Measurements from ENCODE around the gene LTC4S. TPM values are rescaled to one million over a fixed set of nuclear protein-coding genes. Genes with fewer than 3 reads are reported as not detected.

Gene LTC4S
- total and polyA plus RNA-seq, 9 of the 15 experiments (the other 6 are each of a cell fraction or from before 2014, with no cell fraction given) = 0.17 to 0.77 (median 0.75) TPM; not detected in 6

DNA sequence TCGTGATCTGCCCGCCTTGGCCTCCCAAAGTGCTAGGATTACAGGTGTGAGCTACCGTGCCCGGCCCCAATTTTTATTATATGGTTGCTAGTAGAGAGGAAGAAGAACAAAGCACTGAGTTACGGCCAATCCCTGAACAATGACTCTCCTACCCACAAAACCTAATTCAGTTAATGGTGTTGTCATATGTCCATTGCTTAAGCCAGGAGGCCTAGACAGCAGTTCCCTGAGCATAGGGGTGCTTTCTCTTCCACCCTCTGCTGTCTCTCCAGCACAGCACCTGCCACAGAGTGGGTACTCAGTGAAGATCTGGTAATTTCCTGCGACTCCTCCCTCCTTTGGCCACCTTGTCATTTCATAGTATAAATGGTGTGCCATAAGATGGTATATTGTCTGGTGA lies 21.4 kb upstream of the LTC4S start (continued):
- TF ChIP-seq NCOA4 (IDR thresholded peaks at IDR 0.05; ENCODE audit: partially characterized antibody) (no peak), HNRNPH1 (optimal IDR thresholded peaks at IDR 0.05; ENCODE audit: low read depth, low read length) (no peak), KHSRP (IDR thresholded peaks at IDR 0.05) (no peak), ZNF134 (CRISPR knock-in tag; conservative IDR thresholded peaks at IDR 0.05) (no peak), ZFPM2 (CRISPR knock-in tag; IDR thresholded peaks at IDR 0.05) (no peak), ZNF316 (IDR thresholded peaks at IDR 0.05) (no peak)

DNA sequence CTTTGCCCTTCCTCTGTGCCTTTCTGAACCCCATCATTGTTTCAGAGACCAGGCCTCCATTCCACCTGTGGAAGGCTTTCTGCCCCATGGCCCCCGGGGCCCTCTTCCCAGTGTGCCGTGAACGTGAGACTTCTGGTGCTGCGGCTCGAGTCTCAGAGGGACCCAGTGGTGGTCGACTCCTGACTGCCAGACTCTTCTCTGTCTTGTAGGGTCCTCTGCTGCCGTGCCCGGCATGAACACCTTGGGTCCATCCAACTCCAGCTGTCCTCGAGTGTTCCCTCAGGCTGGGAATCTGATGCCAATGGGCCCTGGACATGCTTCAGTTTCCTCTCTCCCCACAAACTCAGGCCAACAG lies 20.1 kb upstream of the LTC4S start:
- H3K79me2 ChIP-seq (ENCODE audit: control insufficient read depth, insufficient read depth, low read length) = 0 out of 3 replicates have a peak, but pooled peaks cover 4% of the 10 kb centered on the region
- peaks cover 5% of the 10 kb centered on the region; the same call in 1 of the 2 replicates for H4K20me1 ChIP-seq (replicated peaks; ENCODE audit: control insufficient read depth, insufficient read depth, low read length)
- H3K36me3 ChIP-seq (ENCODE audit: control insufficient read depth, insufficient read depth, low read length) = peaks cover 89% of the 10 kb centered on the region
- H3K4me3 ChIP-seq = no peak overlapping the region
- no peak for DNase-seq (ENCODE audit: extremely low read depth in 1 of 4, low spot score in 3 of 4)
- no peaks in the 10 kb centered on the region for H3K27me3 ChIP-seq (ENCODE audit: control insufficient read depth in 2 of 2, insufficient read depth in 2 of 2, low read length in 2 of 2)
- 97% methylated on average over 6 of the region's 9 CpGs for WGBS (ENCODE audit: insufficient coverage, low coverage, missing lambda C conversion rate)
- no TSS peak for BruUV-seq (replicated peaks)
- POLR2A ChIA-PET = no interaction called here
- no peak for FAIRE-seq
- TF ChIP-seq IRF9 (tag; IDR thresholded peaks at IDR 0.05) (no peak), ZNF354B (CRISPR knock-in tag; IDR thresholded peaks at IDR 0.05) (no peak), CBFB (CRISPR knock-in tag; IDR thresholded peaks at IDR 0.05) (no peak), ZC3H4 (CRISPR knock-in tag; IDR thresholded peaks at IDR 0.05; ENCODE audit: borderline replicate concordance) (no peak), C11orf30 (IDR thresholded peaks at IDR 0.05; ENCODE audit: low read depth) (no peak), MEIS2 (IDR thresholded peaks at IDR 0.05; ENCODE audit: partially characterized antibody) (no peak), PURB (CRISPR knock-in tag; IDR thresholded peaks at IDR 0.05; ENCODE audit: low read depth) (no peak), HMG20A (CRISPR knock-in tag; conservative IDR thresholded peaks at IDR 0.05) (no peak), KDM1A (IDR thresholded peaks at IDR 0.05) (no peak), IFI16 (CRISPR knock-in tag; IDR thresholded peaks at IDR 0.05) (no peak), SIN3A (IDR thresholded peaks at IDR 0.05; ENCODE audit: borderline replicate concordance in 2 of 2, control insufficient read depth in 1 of 2, low read depth in 2 of 2, low read length in 2 of 2) (no peak), RHOXF2B (CRISPR knock-in tag; conservative IDR thresholded peaks at IDR 0.05) (no peak), ZNF224 (CRISPR knock-in tag; IDR thresholded peaks at IDR 0.05) (no peak), ZBED1 (IDR thresholded peaks at IDR 0.05) (no peak)
- TF ChIP-seq, protein P1, sequence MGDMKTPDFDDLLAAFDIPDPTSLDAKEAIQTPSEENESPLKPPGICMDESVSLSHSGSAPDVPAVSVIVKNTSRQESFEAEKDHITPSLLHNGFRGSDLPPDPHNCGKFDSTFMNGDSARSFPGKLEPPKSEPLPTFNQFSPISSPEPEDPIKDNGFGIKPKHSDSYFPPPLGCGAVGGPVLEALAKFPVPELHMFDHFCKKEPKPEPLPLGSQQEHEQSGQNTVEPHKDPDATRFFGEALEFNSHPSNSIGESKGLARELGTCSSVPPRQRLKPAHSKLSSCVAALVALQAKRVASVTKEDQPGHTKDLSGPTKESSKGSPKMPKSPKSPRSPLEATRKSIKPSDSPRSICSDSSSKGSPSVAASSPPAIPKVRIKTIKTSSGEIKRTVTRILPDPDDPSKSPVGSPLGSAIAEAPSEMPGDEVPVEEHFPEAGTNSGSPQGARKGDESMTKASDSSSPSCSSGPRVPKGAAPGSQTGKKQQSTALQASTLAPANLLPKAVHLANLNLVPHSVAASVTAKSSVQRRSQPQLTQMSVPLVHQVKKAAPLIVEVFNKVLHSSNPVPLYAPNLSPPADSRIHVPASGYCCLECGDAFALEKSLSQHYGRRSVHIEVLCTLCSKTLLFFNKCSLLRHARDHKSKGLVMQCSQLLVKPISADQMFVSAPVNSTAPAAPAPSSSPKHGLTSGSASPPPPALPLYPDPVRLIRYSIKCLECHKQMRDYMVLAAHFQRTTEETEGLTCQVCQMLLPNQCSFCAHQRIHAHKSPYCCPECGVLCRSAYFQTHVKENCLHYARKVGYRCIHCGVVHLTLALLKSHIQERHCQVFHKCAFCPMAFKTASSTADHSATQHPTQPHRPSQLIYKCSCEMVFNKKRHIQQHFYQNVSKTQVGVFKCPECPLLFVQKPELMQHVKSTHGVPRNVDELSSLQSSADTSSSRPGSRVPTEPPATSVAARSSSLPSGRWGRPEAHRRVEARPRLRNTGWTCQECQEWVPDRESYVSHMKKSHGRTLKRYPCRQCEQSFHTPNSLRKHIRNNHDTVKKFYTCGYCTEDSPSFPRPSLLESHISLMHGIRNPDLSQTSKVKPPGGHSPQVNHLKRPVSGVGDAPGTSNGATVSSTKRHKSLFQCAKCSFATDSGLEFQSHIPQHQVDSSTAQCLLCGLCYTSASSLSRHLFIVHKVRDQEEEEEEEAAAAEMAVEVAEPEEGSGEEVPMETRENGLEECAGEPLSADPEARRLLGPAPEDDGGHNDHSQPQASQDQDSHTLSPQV (IDR thresholded peaks at IDR 0.05) = no peak
- H2AFZ ChIP-seq (ENCODE audit: low read depth, low read length) = no peak overlapping the region
- no peak overlapping the region; a peak in 1 of 4 replicates for H3K9ac ChIP-seq (ENCODE audit: insufficient read depth in 1 of 2, low read depth in 2 of 2, low read length in 2 of 2)
- H3K9me1 ChIP-seq (ENCODE audit: control insufficient read depth, insufficient read depth, low read length) = peaks cover 3% of the 10 kb centered on the region
- intact Hi-C loops (cut with micrococcal nuclease) (no loop called here), in situ Hi-C loops (cut with MboI) (no loop called here)
- CTCF ChIA-PET (ENCODE audit: low intra/inter-chr PET ratio) = no interaction called here
- H3K9me3 ChIP-seq (replicated peaks; ENCODE audit: control insufficient read depth, insufficient read depth, low read depth, low read length) = no peaks in the 10 kb centered on the region
- ATAC-seq = no peak
- H3K27ac ChIP-seq (ENCODE audit: extremely low read depth, low read depth, low read length) = no peak overlapping the region
- H3K4me2 ChIP-seq (ENCODE audit: insufficient read depth, low read length) = no peak overlapping the region
- H3K4me1 ChIP-seq (replicated peaks in 1 of 2; ENCODE audit: control insufficient read depth in 2 of 2, insufficient read depth in 2 of 2, low read length in 2 of 2) = peaks cover 0 to 13% of the 10 kb centered on the region in 2 experiments; a peak in 1 of 5 replicates

All from K562 (cell line).